HG03097 (cell line): Measurements from ENCODE around the gene UPK3BL2.

Source experiments
- ATAC-seq: cut with Tn5 transposase; IDR thresholded peaks from one replicate; pipeline ENCODE4 v1.9.1; 2021; ENCODE audit not compliant: unreplicated experiment, low FRiP score

The UPK3BL2 gene

DNA sequence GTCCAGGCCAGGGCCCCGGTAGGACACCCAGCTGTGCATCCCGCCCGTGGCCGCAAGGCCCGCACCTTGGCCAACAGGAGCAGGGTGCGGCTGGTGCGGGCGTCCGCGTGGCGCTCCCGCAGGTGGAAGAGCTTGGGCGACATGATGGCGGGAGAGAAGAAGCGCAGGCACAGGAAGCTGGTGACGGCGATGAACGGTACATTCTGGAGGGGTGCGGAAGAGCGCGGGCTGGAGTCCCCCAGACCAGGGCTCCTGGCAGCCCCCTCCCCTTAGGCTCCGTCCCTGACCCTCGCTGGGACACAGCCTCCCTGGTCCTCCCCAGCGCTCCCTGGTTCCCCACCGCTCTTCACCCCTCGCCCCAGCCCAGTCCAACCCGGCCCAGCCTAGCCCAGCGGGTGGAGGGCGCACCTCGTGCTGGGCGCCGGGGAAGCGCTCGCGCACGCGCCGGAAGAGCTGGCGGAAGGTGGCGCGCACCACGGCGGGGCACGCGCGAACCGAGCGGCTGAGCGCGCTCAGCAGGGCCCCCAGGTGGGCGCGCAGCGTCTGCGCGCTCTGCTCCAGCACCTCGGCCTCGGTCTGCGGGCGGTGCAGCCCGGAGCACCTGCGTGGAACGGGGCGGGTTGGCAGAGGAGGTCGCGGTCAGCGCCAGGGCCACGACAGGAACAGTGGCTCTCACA lies 48.9 kb downstream of the UPK3BL2 start:
- ATAC-seq: peak; percentile 51

DNA sequence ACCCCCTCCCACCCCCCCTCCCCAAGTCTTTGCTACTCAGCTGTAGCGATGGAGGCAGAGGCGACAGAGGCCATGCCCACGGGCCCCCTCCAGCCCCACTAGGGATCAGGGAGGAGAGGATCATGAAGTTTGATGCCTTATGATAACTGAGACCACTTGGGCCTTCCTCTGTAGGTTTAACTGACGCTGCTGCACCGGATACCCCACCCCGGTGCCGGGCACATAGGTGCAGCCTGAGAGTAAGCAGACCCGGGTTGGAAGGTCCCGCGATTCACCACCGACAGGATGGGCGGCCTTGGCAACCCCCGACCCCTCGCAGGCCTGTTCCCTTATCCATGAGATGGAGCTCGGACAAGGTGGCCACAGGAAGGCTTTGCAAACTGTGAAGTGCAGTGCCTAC lies 49.5 kb downstream of the UPK3BL2 start:
- ATAC-seq: peak; percentile 1

DNA sequence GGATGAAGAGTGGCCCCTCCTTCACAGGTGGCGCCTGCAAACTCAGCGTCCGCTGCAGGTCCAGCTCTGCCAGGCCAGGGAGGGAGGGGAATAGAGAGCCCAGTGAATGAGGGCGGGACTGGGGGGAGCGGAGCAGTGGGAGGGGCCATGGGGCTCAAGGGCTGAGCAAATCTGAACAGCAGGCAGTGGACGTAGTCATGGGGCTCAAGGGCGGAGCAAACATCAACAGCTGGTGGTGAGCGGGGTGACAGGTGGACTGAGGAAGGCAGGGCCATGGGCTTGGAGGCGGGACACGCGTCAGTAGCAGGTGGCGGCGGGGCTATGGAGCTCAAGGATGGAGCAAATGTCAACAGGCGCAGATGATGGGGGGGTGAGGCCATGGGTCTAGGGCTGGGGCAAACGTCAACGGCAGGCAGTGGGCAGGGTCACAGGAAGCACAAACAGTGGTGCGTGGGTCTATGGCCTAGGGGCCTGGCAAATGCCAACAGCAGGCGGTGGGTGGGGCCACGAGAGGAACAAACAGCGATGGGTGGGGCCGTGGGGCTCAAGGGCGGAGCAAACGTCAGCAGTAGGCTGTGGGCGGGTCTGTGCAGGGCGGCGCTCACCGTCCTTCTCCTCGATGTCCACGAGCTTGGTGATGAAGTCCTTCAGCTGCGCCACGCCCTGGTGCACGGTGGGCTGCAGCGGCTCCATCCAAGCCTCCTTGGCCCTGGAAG lies 50.1 kb downstream of the UPK3BL2 start:
- ATAC-seq: peak; percentile 26

DNA sequence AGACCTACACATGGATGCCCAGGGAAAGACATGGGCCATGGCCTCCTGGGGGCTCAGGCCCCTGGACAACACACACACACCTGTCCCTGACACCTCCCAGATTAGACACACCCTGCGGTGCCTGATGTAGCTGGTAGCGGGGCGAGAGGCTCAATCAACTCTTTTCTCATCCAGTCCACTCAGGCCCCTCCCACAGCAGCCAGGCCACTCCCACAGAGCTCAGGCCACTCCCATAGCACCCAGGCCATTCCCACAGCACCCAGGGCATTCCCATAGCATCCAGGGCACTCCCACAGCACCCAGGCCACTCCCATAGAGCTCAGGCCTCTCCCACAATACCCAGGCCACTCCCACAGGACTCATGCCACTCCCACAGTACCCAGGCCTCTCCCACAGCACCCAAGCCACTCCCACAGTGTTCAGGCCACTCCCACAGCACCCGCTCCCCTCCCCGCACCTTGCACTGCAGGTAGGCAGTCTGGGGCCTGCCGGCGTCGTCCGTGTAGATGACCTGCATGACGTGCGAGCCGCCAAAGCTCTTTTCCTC lies 52.9 kb downstream of the UPK3BL2 start:
- peak; percentile 21 for ATAC-seq
